Inflammatory macrophage treated with lipopolysaccharide for 1 hour (primary cell): ENCODE data around the gene PNPLA7.
"Not testable (repeated sequence)": the region's sequence is repeated elsewhere in the genome, so short reads cannot be mapped to it uniquely, and the experiment has no call there.

ENCODE experiments used
- DNase-seq, 2 donors: peaks; one replicate each; pipeline ENCODE4 v3.0.0-alpha.2; 2020 to 2022

The PNPLA7 gene

GRCh38 chr9:137477778-137478612 lies 72.2 kb downstream of the PNPLA7 start:
- no peak for DNase-seq

- no peak for DNase-seq
Observed at GRCh38 chr9:137476856-137477255, 73.3 kb downstream of the PNPLA7 start.

- DNase-seq: no peak
Observed at GRCh38 chr9:137475666-137476065, 74.5 kb downstream of the PNPLA7 start.

- DNase-seq: no peak
Observed at GRCh38 chr9:137474271-137474670, 75.9 kb downstream of the PNPLA7 start.

GRCh38 chr9:137470785-137471184 lies 79.4 kb downstream of the PNPLA7 start:
- DNase-seq: no peak

GRCh38 chr9:137467896-137468295 lies 82.3 kb downstream of the PNPLA7 start:
- no peak for DNase-seq

- DNase-seq: no peak
Observed at GRCh38 chr9:137467161-137467581, 83.0 kb downstream of the PNPLA7 start.

GRCh38 chr9:137466389-137467085 lies 83.7 kb downstream of the PNPLA7 start:
- DNase-seq: not testable (repeated sequence)

- no peak for DNase-seq
Observed at GRCh38 chr9:137465720-137466388, 84.3 kb downstream of the PNPLA7 start.

GRCh38 chr9:137465000-137465719 lies 85.0 kb downstream of the PNPLA7 start:
- no peak for DNase-seq

- DNase-seq: no peak
Observed at GRCh38 chr9:137464291-137464999, 85.8 kb downstream of the PNPLA7 start.

GRCh38 chr9:137463931-137464290 lies 86.3 kb downstream of the PNPLA7 start:
- no peak for DNase-seq

GRCh38 chr9:137462986-137463930 lies 86.9 kb downstream of the PNPLA7 start:
- no peak for DNase-seq

GRCh38 chr9:137462396-137462985 lies 87.7 kb downstream of the PNPLA7 start:
- no peak for DNase-seq

GRCh38 chr9:137461663-137462395 lies 88.4 kb downstream of the PNPLA7 start:
- DNase-seq: peak; percentile 82 to 95

GRCh38 chr9:137461316-137461662 lies 88.9 kb downstream of the PNPLA7 start:
- DNase-seq: no peak

- DNase-seq: no peak
Observed at GRCh38 chr9:137460363-137461315, 89.6 kb downstream of the PNPLA7 start.

GRCh38 chr9:137459601-137460362 lies 90.4 kb downstream of the PNPLA7 start:
- no peak for DNase-seq
